Liver (tissue), 9 donors: ENCODE measurements around the gene SBF2. TPM values are rescaled to one million over a fixed set of nuclear protein-coding genes. Genes with fewer than 3 reads are reported as not detected.

Experiments used
- DNase-seq: peaks from one replicate; pipeline ENCODE4 v3.0.0-alpha.2; 2017; ENCODE audit warnings: low spot score
- H3K27ac ChIP-seq, 2 donors: one replicate each; pipeline ENCODE4 v1.7.0; 2013; ENCODE audit warnings: inconsistent platforms in 2 of 2, low read length in 2 of 2, control low read depth in 1 of 2, low read depth in 1 of 2, mild to moderate bottlenecking in 1 of 2
- H3K27me3 ChIP-seq, 4 donors: one replicate each; pipeline versions ENCODE4 v1.6.1 to v1.7.0; 2013; ENCODE audit warnings: low read length in 3 of 4, inconsistent platforms in 1 of 4, mild to moderate bottlenecking in 1 of 4, moderate library complexity in 1 of 4; ENCODE audit not compliant: control insufficient read depth in 4 of 4, insufficient read depth in 4 of 4
- H3K36me3 ChIP-seq, 4 donors: one replicate each; pipeline versions ENCODE4 v1.6.1 to v1.7.0; 2013; ENCODE audit warnings: low read length in 3 of 4, mild to moderate bottlenecking in 3 of 4, low read depth in 1 of 4, moderate library complexity in 1 of 4; ENCODE audit not compliant: control insufficient read depth in 4 of 4, insufficient read depth in 3 of 4
- H3K4me1 ChIP-seq, 4 donors: one replicate each; pipeline versions ENCODE4 v1.6.1 to v1.7.0; 2013; ENCODE audit warnings: low read length in 3 of 4, mild to moderate bottlenecking in 3 of 4, moderate library complexity in 1 of 4; ENCODE audit not compliant: control insufficient read depth in 4 of 4, insufficient read depth in 4 of 4
- H3K4me3 ChIP-seq, 3 donors: one replicate each; pipeline versions ENCODE4 v1.6.1 to v1.7.0; 2013; ENCODE audit warnings: low read length in 3 of 3, control low read depth in 1 of 3, low read depth in 1 of 3, mild to moderate bottlenecking in 1 of 3
- H3K9ac ChIP-seq, 2 donors: one replicate each; pipeline ENCODE4 v1.7.0; 2013; ENCODE audit warnings: low read length in 2 of 2, mild to moderate bottlenecking in 2 of 2, moderate library complexity in 2 of 2, control low read depth in 1 of 2, low read depth in 1 of 2
- H3K9me3 ChIP-seq, 4 donors: one replicate each; pipeline versions ENCODE4 v1.6.1 to v1.7.0; 2013; ENCODE audit warnings: low read length in 3 of 4; ENCODE audit not compliant: control insufficient read depth in 4 of 4
- ATF3 ChIP-seq: IDR thresholded peaks from 2 replicates; pipeline ENCODE4 v1.6.1; 2016; ENCODE audit warnings: antibody characterized with exemption
- EGR1 ChIP-seq, 2 donors: IDR thresholded peaks; 2 replicates each; pipeline ENCODE4 v1.6.1; 2016 to 2018; ENCODE audit warnings: antibody characterized with exemption in 2 of 2, low read depth in 2 of 2
- FOXA1 ChIP-seq: IDR thresholded peaks from 2 replicates; pipeline ENCODE4 v1.6.1; 2016; ENCODE audit warnings: antibody characterized with exemption
- FOXA2 ChIP-seq: IDR thresholded peaks from 2 replicates; pipeline ENCODE4 v1.6.1; 2016; ENCODE audit warnings: antibody characterized with exemption
- GABPA ChIP-seq, 2 donors: IDR thresholded peaks in 1 of 2; conservative IDR thresholded peaks in 1 of 2; 2 replicates each; pipeline ENCODE4 v1.6.1; 2016; ENCODE audit warnings: antibody characterized with exemption in 2 of 2, mild to moderate bottlenecking in 1 of 2, moderate library complexity in 1 of 2
- HNF4A ChIP-seq, 2 donors: conservative IDR thresholded peaks; 2 replicates each; pipeline ENCODE4 v1.6.1; 2016; ENCODE audit warnings: antibody characterized with exemption in 2 of 2, mild to moderate bottlenecking in 2 of 2
- HNF4G ChIP-seq: IDR thresholded peaks from 2 replicates; pipeline ENCODE4 v1.6.1; 2016; ENCODE audit warnings: antibody characterized with exemption
- JUND ChIP-seq, 2 donors: IDR thresholded peaks; 2 replicates each; pipeline ENCODE4 v1.6.1; 2016; ENCODE audit warnings: antibody characterized with exemption in 2 of 2
- NR2F2 ChIP-seq: IDR thresholded peaks from 2 replicates; pipeline ENCODE4 v1.6.1; 2016; ENCODE audit warnings: antibody characterized with exemption
- RAD21 ChIP-seq, 2 donors: IDR thresholded peaks; 2 replicates each; pipeline ENCODE4 v1.6.1; 2016; ENCODE audit warnings: antibody characterized with exemption in 2 of 2, mild to moderate bottlenecking in 2 of 2
- REST ChIP-seq: IDR thresholded peaks from 2 replicates; pipeline ENCODE4 v1.6.1; 2016; ENCODE audit warnings: antibody characterized with exemption, mild to moderate bottlenecking
- RXRA ChIP-seq, 2 donors: IDR thresholded peaks; 2 replicates each; pipeline ENCODE4 v1.6.1; 2017 to 2018; ENCODE audit warnings: antibody characterized with exemption in 2 of 2, mild to moderate bottlenecking in 1 of 2
- SP1 ChIP-seq: IDR thresholded peaks from 2 replicates; pipeline ENCODE4 v1.6.1; 2018; ENCODE audit warnings: antibody characterized with exemption, mild to moderate bottlenecking
- TAF1 ChIP-seq: conservative IDR thresholded peaks from 2 replicates; pipeline ENCODE4 v1.6.1; 2016; ENCODE audit warnings: antibody characterized with exemption, mild to moderate bottlenecking
- YY1 ChIP-seq: IDR thresholded peaks from 2 replicates; pipeline ENCODE4 v1.6.1; 2016; ENCODE audit warnings: antibody characterized with exemption, mild to moderate bottlenecking
- ZBTB33 ChIP-seq: IDR thresholded peaks from 2 replicates; pipeline ENCODE4 v1.6.1; 2016; ENCODE audit warnings: antibody characterized with exemption
- WGBS: extraction: QIAGEN DNeasy Blood & Tissue Kit; methylation state at CpG from one replicate; pipeline ENCODE4 v1.1.7; 2013; 5-methylcytosine and 5-hydroxymethylcytosine counted together
- polyA plus RNA-seq, 2 donors: library from polyadenylated mRNA; stranded (reverse) in 1 of 2; unstranded in 1 of 2; fragments of 200-250 nt in 1 of 2; fragments of >200 nt in 1 of 2; fragmentation: Nextera tagmentation in 1 of 2; extraction: Ambion mirVana in 1 of 2; gene quantifications; one replicate each; pipeline versions ENCODE4 v1.2.1 to v1.2.3, GENCODE V29; 2013 to 2015
- total RNA-seq, 2 donors: library from RNA; depleted of rRNA; stranded (reverse); fragments of >200 nt; gene quantifications; one replicate each; pipeline ENCODE4 v1.2.3, GENCODE V29; 2014
- TF ChIP-seq, protein P1 (sequence below): IDR thresholded peaks from 2 replicates; pipeline ENCODE4 v1.6.1; 2016; ENCODE audit warnings: antibody characterized with exemption
- donor health status: healthy.
- donor health status: healthy.
- donor health status: healthy.
- donor health status: healthy.
- donor health status: healthy.

The SBF2 gene
- total and polyA plus RNA-seq, 4 donors: 7.5 to 31.3 (median 14.7) TPM

DNA sequence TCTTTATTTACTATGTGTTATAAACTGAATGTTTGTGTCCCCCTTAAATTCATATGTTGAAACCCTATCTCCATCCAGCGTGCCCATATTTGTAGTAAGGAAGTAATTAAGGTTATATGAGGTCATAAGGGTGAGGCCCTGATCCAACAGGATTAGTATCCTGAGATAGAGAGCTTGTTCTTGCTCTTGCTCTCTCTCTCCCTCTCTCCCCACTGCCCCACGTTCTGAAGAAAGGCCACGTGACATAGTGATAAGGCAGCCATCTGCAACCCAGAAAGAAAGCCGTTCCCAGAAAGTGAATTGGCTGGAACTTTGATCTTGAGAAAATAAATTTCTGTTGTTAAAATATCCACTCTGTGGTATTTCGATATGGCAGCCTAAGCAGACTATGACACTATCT is 417.7 kb downstream of the SBF2 start:
- H3K4me3 ChIP-seq: no peak overlapping the region
- 92% methylated on average over 5 of the region's 5 CpGs for WGBS
- no peak overlapping the region for H3K9ac ChIP-seq
- no peaks in the 10 kb centered on the region for H3K27me3 ChIP-seq
- no peak for TF ChIP-seq RAD21 (IDR thresholded peaks at IDR 0.05)
- no peak for TF ChIP-seq FOXA2
- TF ChIP-seq EGR1 (IDR thresholded peaks at IDR 0.05; ENCODE audit: low read depth in 2 of 2): no peak
- no peak for TF ChIP-seq GABPA (IDR thresholded peaks at IDR 0.05 in 1 of 2, conservative IDR thresholded peaks at IDR 0.05 in 1 of 2)
- TF ChIP-seq RXRA (IDR thresholded peaks at IDR 0.05): no peak
- TF ChIP-seq NR2F2: no peak
- TF ChIP-seq, protein P1, sequence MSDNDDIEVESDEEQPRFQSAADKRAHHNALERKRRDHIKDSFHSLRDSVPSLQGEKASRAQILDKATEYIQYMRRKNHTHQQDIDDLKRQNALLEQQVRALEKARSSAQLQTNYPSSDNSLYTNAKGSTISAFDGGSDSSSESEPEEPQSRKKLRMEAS: no peak
- H3K36me3 ChIP-seq: no peaks in the 10 kb centered on the region
- no peak for DNase-seq
- H3K27ac ChIP-seq: no peak overlapping the region
- no peaks in the 10 kb centered on the region for H3K9me3 ChIP-seq
- peaks cover 0 to 2% (median 0%) of the 10 kb centered on the region in 4 donors for H3K4me1 ChIP-seq

DNA sequence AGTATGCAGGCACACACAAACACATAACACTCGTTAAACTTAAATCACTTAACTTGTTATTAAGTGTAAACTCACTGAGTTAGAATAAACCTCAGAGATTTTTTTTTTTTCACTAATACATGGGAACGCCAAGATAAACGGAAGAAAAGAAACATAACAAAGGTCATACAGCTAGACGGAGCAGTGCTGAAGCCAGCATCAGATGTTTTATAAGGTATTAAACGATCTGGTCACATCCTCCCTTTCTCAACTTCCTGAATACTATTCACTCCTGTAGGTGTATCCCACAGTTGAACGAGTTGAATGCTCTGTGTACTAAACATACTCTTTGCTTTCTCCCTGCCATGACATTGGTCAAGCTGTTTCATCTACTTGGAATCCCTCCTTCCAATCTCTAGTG is 418.2 kb downstream of the SBF2 start:
- no peaks in the 10 kb centered on the region for H3K27me3 ChIP-seq
- WGBS: 75% methylated on average over 6 of the region's 6 CpGs
- H3K4me3 ChIP-seq: no peak overlapping the region
- H3K9me3 ChIP-seq: no peaks in the 10 kb centered on the region
- H3K9ac ChIP-seq: no peak overlapping the region
- DNase-seq: no peak
- H3K36me3 ChIP-seq: no peaks in the 10 kb centered on the region
- no peak overlapping the region for H3K27ac ChIP-seq
- no peak for TF ChIP-seq GABPA (IDR thresholded peaks at IDR 0.05 in 1 of 2, conservative IDR thresholded peaks at IDR 0.05 in 1 of 2)
- TF ChIP-seq TAF1: no peak
- TF ChIP-seq RAD21 (IDR thresholded peaks at IDR 0.05): no peak
- TF ChIP-seq NR2F2: no peak
- TF ChIP-seq YY1: no peak
- TF ChIP-seq JUND (IDR thresholded peaks at IDR 0.05): no peak
- TF ChIP-seq HNF4G: no peak
- no peak for TF ChIP-seq SP1
- TF ChIP-seq HNF4A (conservative IDR thresholded peaks at IDR 0.05): no peak
- TF ChIP-seq FOXA2: no peak
- TF ChIP-seq, protein P1: no peak
- no peak for TF ChIP-seq ATF3
- TF ChIP-seq ZBTB33: no peak
- no peak for TF ChIP-seq FOXA1
- TF ChIP-seq EGR1 (IDR thresholded peaks at IDR 0.05; ENCODE audit: low read depth in 2 of 2): no peak
- TF ChIP-seq REST: no peak
- peaks cover 0 to 2% (median 0%) of the 10 kb centered on the region in 4 donors for H3K4me1 ChIP-seq
